Panc1 (cell line): ENCODE data around the gene SHF. TPM values are rescaled to one million over a fixed set of nuclear protein-coding genes. Genes with fewer than 3 reads are reported as not detected.

Experiments used
- ATAC-seq: fragments of 200-7000 bp; cut with Tn5 transposase; 2 replicates; pipeline ENCODE4 v1.9.1; 2020; ENCODE audit warnings: mild to moderate bottlenecking, moderate library complexity
- BruUV-seq: library from RNA; stranded (reverse); fragments of 400-500 nt; replicated peaks from 2 replicates; lab custom pipeline; 2021; lab: Mats Ljungman, UMichigan
- CTCF ChIA-PET: fragments of 300-600 bp; sonication (Branson Sonifier 250); formaldehyde crosslinking; loops from one replicate; lab custom pipeline; 2022; ENCODE audit warnings: antibody characterized with exemption; lab: Charles Lee
- POLR2A ChIA-PET: fragments of 300-600 bp; sonication (Branson Sonifier 250); formaldehyde crosslinking; loops from one replicate; lab custom pipeline; 2022; ENCODE audit warnings: antibody characterized with exemption; lab: Charles Lee
- DNase-seq: peaks from one replicate; pipeline ENCODE4 v3.0.0-alpha.2; 2010; ENCODE audit warnings: low read depth, low spot score
- H3K27ac ChIP-seq: 2 replicates; pipeline ENCODE4 v1.5.1; 2011; ENCODE audit warnings: mild to moderate bottlenecking, low read length, inconsistent platforms
- H3K27me3 ChIP-seq: fragments of 200-500 bp; sonication (Bioruptor generic); 2 replicates; pipeline ENCODE4 v1.6.0; 2014; ENCODE audit warnings: low read length, inconsistent platforms; ENCODE audit not compliant: control insufficient read depth, insufficient read depth
- H3K36me3 ChIP-seq: fragments of 200-500 bp; sonication (Bioruptor generic); 2 replicates; pipeline ENCODE4 v1.5.1; 2014; ENCODE audit warnings: inconsistent platforms, mild to moderate bottlenecking, low read length, moderate library complexity; ENCODE audit not compliant: control insufficient read depth, insufficient read depth
- H3K4me1 ChIP-seq: 2 replicates; pipeline ENCODE4 v1.5.1; 2011; ENCODE audit warnings: inconsistent platforms, mild to moderate bottlenecking, low read length, moderate library complexity; ENCODE audit not compliant: control insufficient read depth, insufficient read depth
- H3K4me3 ChIP-seq, 2 experiments: 2 replicates each; pipeline ENCODE4 v1.5.1; 2011 to 2012; ENCODE audit warnings: low read depth in 2 of 2, low read length in 2 of 2, mild to moderate bottlenecking in 2 of 2, inconsistent platforms in 1 of 2, moderate library complexity in 1 of 2
- H3K9me3 ChIP-seq: fragments of 200-500 bp; sonication (Bioruptor generic); 2 replicates; pipeline ENCODE4 v1.5.1; 2014; ENCODE audit warnings: low read depth, mild to moderate bottlenecking, inconsistent platforms, low read length, moderate library complexity; ENCODE audit not compliant: control insufficient read depth, insufficient read depth
- CTCF ChIP-seq: fragments of 450-650 bp; IDR thresholded peaks from 2 replicates; pipeline ENCODE4 v1.5.1; 2017; ENCODE audit warnings: mild to moderate bottlenecking
- POLR2AphosphoS5 ChIP-seq: IDR thresholded peaks from 2 replicates; pipeline ENCODE4 v1.6.1; 2012; ENCODE audit warnings: mild to moderate bottlenecking, low read depth, low read length, moderate library complexity
- REST ChIP-seq, 2 experiments: IDR thresholded peaks; 2 replicates each; pipeline ENCODE4 v1.6.1; 2011 to 2012; ENCODE audit warnings: low read depth in 2 of 2, control low read depth in 1 of 2, low read length in 1 of 2, mild to moderate bottlenecking in 1 of 2, moderate library complexity in 1 of 2; ENCODE audit not compliant: insufficient read depth in 1 of 2
- SIN3A ChIP-seq: IDR thresholded peaks from 2 replicates; pipeline ENCODE4 v1.6.1; 2012; ENCODE audit warnings: low read depth, mild to moderate bottlenecking, low read length, moderate library complexity, borderline replicate concordance; ENCODE audit not compliant: insufficient read depth
- TCF7L2 ChIP-seq: IDR thresholded peaks from 2 replicates; pipeline ENCODE4 v1.6.1; 2011; ENCODE audit warnings: mild to moderate bottlenecking, low read depth, low read length, inconsistent platforms
- in situ Hi-C: cut with HindIII; loops from 2 replicates; pipeline ENCODE4 v1.10.0; 2016; ENCODE audit warnings: low sequenced_read_pairs, low pct_unique_long_range_greater_than_20kb
- intact Hi-C: fragments of 100-400 bp; cut with micrococcal nuclease; formaldehyde crosslinking; loops from one replicate; pipeline ENCODE4 v1.10.0; 2022; ENCODE audit not compliant: unreplicated experiment
- total RNA-seq: library from RNA; stranded (reverse); gene quantifications from one replicate; pipeline ENCODE4 v1.2.1, GENCODE V29; 2021; ENCODE audit not compliant: unreplicated experiment

Gene SHF
- total RNA-seq, 1 experiment from 2014 or later, result 3.0 TPM

GRCh38 chr15:45118996-45119395 is 68.8 kb downstream of the SHF start:
- intact Hi-C loops, result no loop called here
- POLR2A ChIA-PET, result no interaction called here

GRCh38 chr15:45118131-45118588 is 69.6 kb downstream of the SHF start:
- TF ChIP-seq CTCF, result peak; percentile 100
- no peak for TF ChIP-seq SIN3A
- Histone ChIP-seq H3K27ac (no peak overlapping the region), H3K27me3 (peaks cover 15% of the 10 kb centered on the region; the same call in 1 of the 2 replicates), H3K9me3 (no peaks in the 10 kb centered on the region), H3K4me3 (no peak overlapping the region), H3K36me3 (no peaks in the 10 kb centered on the region), H3K4me1 (peaks cover 7% of the 10 kb centered on the region)
- no TSS peak for BruUV-seq
- in situ Hi-C loops (no loop called here), intact Hi-C loops (no loop called here)
- ChIA-PET CTCF (interaction anchor here (0.6 to 1.6 kb wide), 16 partner anchors 8 to 266 kb away, joined by 3 to 9 read pairs (median 4); no protein-coding TSS in a partner anchor), POLR2A (no interaction called here)
- DNase-seq, result peak; percentile 78
- peak; percentile 95 for ATAC-seq

More at GRCh38 chr15:45118996-45119395, 68.8 kb downstream of the SHF start:
- Histone ChIP-seq H3K36me3 (no peaks in the 10 kb centered on the region), H3K9me3 (no peaks in the 10 kb centered on the region), H3K4me3 (no peak overlapping the region), H3K4me1 (no peaks in the 10 kb centered on the region; the same call in 1 of the 2 replicates), H3K27me3 (peaks cover 7% of the 10 kb centered on the region; the same call in 1 of the 2 replicates), H3K27ac (no peak overlapping the region)
- in situ Hi-C loops, result no loop called here
- no TSS peak for BruUV-seq
- DNase-seq, result no peak
- ATAC-seq, result no peak
- TF ChIP-seq POLR2AphosphoS5 (no peak), SIN3A (no peak), CTCF (no peak), REST (IDR thresholded peaks at IDR 0.05; ENCODE audit: insufficient read depth in 1 of 2, low read depth in 2 of 2, low read length in 1 of 2) (no peak), TCF7L2 (no peak)
- CTCF ChIA-PET, result interaction anchor here (0.7 to 1.6 kb wide), 6 partner anchors 8 to 46 kb away, joined by 3 to 9 read pairs (median 5); no protein-coding TSS in a partner anchor
